HG03025 (cell line): Measurements from ENCODE around the gene NOD2.

Experiments
- ATAC-seq: cut with Tn5 transposase; IDR thresholded peaks from one replicate; pipeline ENCODE4 v1.9.1; 2021; ENCODE audit warnings: mild to moderate bottlenecking, moderate library complexity; ENCODE audit not compliant: unreplicated experiment, low FRiP score

Gene NOD2

GRCh38 chr16:50669741-50670140 is 23.7 kb upstream of the NOD2 start:
- ATAC-seq = no peak

- no peak for ATAC-seq
Measured at GRCh38 chr16:50670476-50670875, 22.9 kb upstream of the NOD2 start.

- ATAC-seq = no peak
Measured at GRCh38 chr16:50671644-50672260, 21.7 kb upstream of the NOD2 start.

DNA sequence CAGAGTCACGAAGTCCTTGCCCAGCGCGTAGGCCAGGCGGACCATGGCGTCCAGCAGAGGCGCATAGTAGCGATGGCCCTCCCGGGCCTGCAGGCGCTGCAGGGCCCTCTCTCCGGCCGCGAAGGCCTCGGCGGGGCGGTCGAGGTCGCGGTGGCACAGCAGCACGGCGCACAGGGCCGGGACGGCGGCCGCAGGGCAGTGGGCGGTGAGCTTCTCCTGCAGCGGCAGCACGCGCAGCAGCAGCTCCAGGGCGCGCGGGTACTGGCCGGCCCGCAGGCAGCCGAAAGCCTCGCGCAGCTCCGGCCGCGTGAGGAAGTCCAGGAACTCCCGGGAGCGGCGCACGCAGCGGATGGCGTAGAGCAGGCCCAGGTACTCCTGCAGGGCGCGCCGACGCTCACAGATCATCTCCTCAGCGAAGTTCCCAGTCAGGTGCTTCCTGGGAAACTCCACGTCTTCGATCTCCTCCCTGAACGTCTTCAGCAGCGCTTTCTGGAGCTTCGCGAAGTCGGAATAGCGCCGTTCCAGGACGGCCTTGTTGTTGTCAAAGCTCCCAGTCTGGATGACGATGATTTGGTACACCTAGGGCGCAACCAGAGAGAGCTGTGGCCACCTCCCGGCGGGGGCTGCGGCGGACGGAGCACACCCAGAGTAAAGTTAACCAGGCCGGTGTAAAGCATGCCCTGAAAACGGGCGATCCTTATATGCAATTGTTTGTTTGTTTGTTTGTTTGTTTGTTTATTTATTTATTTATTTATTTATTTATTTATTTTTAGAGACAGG is 19.7 kb upstream of the NOD2 start:
- ATAC-seq = no peak

- no peak for ATAC-seq
Measured at GRCh38 chr16:50674831-50675230, 18.6 kb upstream of the NOD2 start.

- ATAC-seq = no peak
Measured at GRCh38 chr16:50675686-50676610, 17.5 kb upstream of the NOD2 start.

DNA sequence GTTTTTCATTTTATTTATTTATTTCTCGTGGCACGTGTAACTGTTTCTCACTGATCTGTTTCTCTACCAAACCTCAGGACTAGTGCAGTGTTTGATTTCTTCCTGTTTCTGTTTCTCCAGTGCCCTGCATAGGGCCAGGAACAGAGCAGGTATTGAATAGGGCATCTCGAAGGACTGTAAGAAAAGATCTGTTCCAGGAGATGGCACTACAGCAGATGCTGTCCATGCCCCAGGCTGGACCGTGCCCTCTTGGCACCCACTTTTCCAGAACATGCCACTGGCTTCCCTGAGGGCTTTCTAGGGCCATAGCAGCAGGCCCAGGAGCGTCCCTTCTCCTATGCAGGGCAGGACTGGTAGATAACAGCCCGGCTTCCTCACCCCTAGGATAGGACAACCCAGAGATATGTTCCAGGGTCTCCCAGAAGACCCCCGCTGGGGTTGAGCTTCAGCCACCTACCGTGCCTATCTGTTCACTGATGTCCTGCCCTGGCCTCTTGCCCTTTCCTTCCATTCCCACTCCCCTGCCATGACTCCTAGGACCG is 16.7 kb upstream of the NOD2 start:
- no peak for ATAC-seq

DNA sequence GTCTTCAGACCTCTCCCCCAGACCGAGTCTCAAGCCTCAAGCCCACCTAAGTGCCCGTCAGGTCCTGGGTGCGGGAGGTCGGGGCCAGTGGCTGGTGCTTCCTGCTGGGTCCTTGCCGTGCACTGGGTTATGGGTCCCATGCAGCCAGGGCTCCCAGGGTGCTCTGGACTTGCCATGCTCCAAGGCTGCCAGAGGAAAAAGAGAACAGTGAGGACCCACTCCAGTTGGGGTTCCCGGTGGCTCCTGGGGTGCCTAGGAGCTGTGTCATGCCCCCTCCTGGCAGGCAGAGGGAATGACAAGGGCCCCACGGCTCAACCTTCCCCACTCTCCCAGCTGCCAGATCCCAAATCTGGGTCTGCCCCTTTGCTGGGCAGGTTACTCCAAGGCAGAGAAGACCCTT is 16.1 kb upstream of the NOD2 start:
- no peak for ATAC-seq

DNA sequence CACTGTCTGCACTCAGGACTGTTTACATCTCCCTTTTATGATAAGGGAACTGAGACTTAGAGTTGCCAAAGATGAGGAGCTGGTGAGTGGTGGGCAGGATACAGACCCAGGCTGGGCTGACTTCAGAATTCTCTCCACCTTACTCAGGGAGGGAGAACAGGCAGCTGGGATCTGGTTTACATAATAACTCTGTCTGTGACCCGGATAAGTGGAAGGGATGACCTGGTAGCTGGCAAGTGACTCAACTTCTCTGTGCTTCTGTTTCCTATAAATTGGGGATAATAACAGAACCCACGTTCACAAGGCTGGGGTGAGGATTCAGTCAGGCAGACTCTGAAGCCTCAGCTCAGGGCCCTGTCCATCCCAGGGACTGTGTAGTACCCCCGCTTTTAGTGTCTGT is 14.9 kb upstream of the NOD2 start:
- no peak for ATAC-seq

- ATAC-seq = no peak
Measured at GRCh38 chr16:50679266-50679665, 14.1 kb upstream of the NOD2 start.

GRCh38 chr16:50679676-50680555 is 13.5 kb upstream of the NOD2 start:
- ATAC-seq = no peak

GRCh38 chr16:50680556-50680893 is 12.9 kb upstream of the NOD2 start:
- no peak for ATAC-seq

DNA sequence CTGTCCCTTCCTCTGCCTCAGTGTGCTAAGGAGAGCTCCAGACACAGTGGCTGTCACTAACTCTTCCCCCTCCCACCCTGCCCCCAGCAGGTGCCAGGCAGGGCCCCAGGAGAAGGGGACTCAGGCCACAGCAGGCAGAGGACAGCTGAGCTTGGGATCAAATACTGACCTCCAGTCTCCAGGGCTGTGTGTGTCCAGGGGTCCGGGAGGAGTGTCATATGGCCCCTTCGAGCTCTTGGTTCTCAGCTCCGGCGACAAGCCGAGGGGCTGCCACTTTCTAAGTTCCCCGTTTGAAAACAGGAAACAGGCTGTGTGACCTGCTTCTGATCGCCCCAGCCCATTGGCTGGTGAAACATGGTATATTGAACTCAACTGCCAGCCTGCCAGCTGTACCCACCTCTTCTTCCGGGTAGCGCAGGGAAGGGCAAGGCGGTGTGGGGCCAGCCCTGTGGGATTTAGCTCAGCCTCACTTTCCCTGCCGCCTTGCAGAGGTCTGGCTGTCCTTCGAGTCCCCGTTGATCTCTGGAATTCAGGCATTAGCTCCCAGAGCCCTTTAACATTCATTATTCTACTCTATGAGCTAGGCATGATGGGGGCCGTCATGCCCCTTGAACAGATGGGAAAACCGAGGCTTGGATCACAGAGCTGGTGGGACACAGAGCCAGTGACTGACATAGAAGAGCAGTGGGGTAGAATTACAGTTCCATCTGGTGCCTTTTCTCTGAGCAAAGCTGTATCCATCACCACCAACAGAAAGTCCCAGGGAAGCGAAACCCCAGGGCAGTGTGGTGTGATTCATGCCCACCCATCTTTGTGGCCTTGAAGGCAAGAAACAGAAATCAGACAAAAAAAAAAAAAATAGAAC is 12.2 kb upstream of the NOD2 start, which contains the start of gene SNX20:
TSS of gene SNX20 (minus strand) at position 292 of the 865 bp plus-strand sequence. CDS start 3,786 bp downstream, outside the sequence.
- peak; percentile 37 for ATAC-seq

DNA sequence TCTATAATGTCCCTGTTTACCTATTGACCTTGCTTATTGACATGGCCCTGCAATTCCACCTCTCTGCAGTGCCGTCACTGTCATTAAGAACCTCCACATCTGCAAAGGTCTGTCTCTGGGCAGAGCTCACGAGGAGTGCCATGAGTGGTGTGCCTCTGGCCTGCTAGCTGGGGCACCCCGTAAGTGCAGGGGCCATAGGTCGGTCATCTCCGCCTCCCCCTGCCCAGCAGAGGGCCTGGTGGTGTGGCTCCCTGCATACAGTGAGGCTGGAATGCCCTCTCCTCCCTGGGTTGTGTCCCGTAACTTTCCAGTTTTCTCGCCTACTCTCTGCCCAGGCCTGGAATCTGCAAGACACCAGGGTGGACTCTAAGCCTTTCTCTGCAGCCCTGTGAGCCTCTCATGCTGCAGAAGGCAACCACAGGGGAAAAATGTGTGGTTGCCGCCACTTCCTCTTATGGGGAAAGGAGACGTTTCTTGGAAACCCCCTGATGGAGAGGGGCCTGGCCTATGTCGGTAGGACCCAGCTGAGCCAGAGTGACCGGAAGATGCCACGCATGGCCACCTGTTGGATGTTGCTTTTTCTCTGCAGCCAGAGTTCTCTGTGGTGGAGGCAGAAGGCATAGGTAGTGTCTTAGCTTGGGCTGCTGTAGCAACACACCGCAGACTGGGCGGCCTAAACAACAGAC is 9.6 kb upstream of the NOD2 start:
- ATAC-seq = peak; percentile 37

- ATAC-seq = no peak
Measured at GRCh38 chr16:50684823-50685461, 8.5 kb upstream of the NOD2 start.

DNA sequence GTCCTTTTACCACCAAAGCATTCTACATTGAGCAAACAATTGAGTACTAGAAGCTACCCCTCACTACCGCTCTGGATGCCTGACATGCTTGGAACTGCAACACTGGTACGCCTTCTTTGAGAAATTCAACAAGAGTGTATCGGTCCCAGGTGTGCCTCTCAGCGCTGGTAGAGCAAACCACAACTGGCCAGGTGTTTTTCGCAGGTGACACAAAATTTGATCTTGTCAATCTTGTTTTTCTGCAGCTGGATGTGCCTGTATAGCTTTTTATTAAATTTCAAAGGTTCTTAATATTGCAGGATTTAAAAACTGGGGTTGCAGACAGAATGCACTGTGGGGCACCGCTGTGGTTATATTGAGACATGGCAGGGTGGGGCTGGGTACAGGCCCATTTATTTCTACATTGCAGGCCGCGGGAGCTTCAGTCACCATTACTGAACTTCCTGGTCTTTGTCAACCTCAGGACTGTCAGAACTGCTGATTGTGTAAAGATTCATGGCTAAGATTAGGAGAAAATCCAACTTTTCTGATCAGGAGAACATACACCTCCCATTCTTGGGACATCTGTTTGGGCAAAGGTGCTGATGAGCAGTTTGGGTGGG is 7.8 kb upstream of the NOD2 start:
- no peak for ATAC-seq

DNA sequence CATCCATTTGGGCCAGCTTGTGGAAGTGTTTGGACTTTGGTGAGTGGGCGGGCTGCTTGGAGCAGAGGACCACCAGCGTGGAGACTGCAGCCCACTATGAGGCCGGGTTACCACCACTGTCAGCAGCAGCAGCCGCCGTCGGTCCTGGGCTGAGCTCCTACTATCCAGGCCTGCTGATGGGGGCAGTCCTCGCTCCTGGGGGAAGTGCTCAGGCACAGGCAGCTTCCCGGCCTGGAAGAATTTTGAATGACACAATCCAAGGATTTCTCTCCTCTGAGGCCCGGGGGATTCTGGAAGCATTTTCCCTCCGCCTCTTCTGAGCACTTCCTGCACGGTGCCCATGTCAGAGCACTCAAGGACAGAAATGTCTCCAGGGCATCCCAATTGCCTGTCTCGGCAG is 5.3 kb upstream of the NOD2 start:
- no peak for ATAC-seq

DNA sequence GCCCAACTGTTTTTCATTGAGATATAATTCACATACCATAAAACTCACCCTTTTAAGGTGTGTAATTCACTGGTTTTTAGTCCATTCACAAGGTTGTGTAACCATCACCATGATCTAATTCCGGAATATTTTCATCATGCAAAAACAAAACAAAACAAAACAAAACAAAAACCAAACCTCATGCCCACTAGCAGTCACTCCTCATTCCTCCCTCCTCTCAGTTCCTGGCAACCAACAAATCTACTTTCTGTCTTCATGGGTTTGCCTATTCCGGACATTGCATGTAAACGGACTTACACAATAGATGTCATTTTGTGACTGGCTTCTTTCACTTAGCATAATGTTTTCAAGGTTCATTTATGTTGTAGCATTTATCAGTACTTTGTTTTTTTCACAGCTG is 4.5 kb upstream of the NOD2 start:
- ATAC-seq = no peak
